AG08396 (cell line): Measurements from ENCODE around the gene FAM124B.

Source experiments
- DNase-seq: peaks from one replicate; pipeline ENCODE4 v3.0.0; 2012; ENCODE audit warnings: low spot score, mixed read lengths

The FAM124B gene

GRCh38 chr2:224381521-224382279 is 20.2 kb downstream of the FAM124B start:
- DNase-seq, result no peak

- no peak for DNase-seq
Observed at GRCh38 chr2:224379986-224380385, 21.9 kb downstream of the FAM124B start.

GRCh38 chr2:224379172-224379571 is 22.7 kb downstream of the FAM124B start:
- no peak for DNase-seq

- DNase-seq, result no peak
Observed at GRCh38 chr2:224378701-224379097, 23.2 kb downstream of the FAM124B start.

GRCh38 chr2:224377751-224378700 is 23.9 kb downstream of the FAM124B start:
- DNase-seq, result no peak

DNA sequence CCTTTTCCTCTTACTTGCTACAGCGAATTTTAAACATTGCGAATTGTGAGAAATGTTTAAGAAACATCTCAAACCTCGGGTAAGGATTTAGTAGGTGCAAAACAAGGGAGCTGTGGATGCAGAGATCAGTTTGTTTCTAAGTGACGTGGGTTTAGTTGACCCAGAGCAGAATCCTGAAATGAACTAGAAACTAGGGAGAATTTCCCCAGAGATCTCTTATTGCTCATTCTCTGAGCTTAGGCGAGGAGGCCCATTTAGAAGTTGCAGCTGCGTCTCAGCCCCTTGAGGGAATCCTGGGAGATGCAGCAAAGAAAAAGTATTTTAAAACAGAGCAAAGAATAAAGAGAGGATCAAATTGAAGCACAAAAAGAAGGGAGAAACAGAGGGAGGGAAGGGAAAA is 29.3 kb downstream of the FAM124B start:
- DNase-seq, result no peak

DNA sequence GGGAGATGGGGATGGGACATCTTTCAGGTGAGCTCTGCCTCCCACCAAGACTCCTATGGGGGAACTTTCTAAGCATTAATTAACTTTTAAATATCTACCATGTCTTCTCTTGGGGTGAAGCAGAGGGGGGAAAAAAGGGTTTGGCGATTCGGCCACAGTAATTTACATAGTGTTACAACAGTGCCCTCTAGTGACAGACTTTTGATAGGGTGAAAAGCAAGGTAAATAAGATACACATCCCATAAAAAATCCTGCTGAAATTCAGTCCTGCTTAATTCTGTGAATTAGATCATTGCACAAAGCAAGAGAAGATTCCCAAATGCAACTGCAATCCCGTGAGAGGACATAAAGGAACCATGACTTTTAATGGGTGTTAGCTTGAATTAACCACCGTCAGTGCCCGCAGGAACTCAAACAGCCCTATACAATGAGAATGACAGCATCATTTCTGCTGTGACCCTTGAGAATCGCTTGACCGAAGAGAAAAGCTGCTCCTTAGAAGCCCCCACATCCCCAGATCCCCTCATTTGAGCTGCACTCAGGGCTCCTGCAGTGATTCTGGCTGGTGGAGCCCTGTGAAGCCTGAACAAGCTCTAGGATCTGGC is 32.8 kb downstream of the FAM124B start:
- DNase-seq, result peak; percentile 45

GRCh38 chr2:224366267-224366844 is 35.6 kb downstream of the FAM124B start:
- no peak for DNase-seq

GRCh38 chr2:224365331-224365730 is 36.6 kb downstream of the FAM124B start:
- no peak for DNase-seq

DNA sequence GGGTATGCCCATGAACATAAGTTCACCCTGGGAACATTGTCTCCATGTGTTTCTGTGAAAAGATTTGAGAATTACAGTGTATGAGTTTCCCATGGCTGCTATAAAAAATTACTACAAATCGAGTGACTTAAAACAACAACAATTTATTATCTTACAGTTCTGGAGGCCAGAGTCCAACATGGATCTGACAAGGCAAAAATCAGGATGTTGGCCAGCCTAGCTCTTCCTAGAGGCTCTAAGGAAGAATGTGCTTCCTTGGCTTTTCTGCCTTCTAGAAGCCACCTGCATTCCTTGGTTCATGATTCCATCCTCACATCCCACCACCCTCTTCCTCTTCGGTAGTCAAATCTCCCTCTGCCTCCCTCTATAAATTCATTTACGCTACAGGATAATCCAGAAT is 38.6 kb downstream of the FAM124B start:
- DNase-seq, result no peak

DNA sequence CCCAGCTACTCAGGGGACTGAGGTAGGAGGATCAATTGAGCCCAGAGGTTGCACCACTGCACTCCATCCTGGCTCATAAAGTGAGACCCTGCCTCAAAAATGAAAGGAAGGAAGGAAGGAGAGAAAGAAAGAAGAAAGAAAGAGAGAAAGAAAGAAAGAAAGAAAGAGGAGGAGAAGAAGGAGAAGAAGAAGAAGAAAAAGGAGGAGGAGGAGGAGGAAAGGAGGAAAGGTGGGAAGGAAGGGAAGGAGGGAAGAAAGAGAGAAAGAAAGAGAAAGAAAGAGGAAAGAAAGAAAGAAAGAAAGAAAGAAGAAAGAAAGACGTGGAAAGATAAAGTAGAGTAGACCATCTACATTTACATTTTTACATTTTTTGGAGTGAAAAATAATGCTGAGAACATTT is 39.8 kb downstream of the FAM124B start:
- no peak for DNase-seq

- DNase-seq, result no peak
Observed at GRCh38 chr2:224360801-224361251, 41.1 kb downstream of the FAM124B start.

DNA sequence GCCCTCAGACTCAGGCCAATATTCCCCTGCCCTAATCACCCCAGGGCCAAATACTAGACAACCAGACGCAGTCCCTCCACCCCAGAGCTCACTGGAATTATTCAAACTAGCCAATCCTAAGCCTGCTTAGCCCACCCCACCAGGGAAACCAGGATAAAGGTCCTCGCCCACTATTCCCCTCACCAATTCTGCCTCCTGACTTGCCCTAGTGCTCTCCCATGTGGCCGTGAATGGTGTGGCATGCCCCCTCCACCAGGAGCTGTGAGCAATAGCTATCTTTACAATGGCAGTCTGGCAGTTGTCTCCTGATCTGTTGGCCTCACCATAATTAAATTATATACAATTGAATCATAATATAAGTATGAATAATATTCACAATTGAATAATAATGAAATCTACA is 42.3 kb downstream of the FAM124B start:
- DNase-seq, result no peak

GRCh38 chr2:224357098-224357901 is 44.6 kb downstream of the FAM124B start:
- peak; percentile 60 for DNase-seq

DNA sequence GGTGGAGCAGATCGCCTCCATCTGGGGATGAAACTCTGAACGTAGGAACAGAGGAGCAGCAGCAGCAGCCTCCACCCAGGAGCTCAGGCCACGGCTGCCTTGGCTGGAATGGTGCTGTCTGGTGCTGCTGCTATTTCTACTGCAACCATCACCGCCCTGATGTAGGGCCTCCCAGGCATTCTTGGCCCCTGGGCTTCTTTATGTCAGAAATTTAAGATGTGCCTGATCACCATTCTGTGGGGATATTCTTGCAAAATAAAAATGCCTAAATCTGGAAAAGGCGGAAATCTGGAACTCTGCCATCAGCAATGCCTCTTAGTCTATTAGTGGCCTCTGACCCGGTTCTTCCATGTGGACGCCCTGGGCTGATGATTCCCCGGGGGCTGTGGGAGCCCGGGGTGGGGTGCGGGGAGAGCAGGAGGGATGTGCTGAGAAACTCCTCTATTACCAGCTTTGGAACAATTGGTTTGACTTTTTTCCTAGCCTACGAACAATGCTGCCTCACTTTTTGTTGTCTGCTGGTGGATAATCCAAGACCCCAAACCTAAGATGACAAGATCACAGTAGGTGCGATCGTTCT is 47.2 kb downstream of the FAM124B start:
- DNase-seq, result no peak

DNA sequence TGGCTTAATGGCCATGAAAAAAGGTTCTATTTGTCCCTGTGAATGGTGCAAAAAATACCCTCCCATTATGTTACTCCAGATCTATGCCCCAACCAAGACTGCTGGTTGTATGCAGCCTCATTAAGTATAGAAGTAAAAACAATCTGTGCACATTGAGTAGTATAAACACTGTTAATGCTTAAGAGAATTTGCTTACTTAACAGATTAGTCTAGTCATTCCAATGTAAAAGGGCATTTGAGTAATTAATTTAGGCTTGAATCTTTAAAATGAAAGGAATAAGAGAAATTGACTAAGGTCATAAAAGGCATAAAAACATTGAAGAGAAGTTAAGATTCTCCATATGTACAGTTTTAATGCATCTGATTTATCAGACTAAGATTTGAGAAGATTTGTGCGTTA is 51.2 kb downstream of the FAM124B start:
- DNase-seq, result no peak

- no peak for DNase-seq
Observed at GRCh38 chr2:224349396-224349795, 52.5 kb downstream of the FAM124B start.

- no peak for DNase-seq
Observed at GRCh38 chr2:224347176-224348051, 54.5 kb downstream of the FAM124B start.

- DNase-seq, result no peak
Observed at GRCh38 chr2:224345492-224345891, 56.4 kb downstream of the FAM124B start.

DNA sequence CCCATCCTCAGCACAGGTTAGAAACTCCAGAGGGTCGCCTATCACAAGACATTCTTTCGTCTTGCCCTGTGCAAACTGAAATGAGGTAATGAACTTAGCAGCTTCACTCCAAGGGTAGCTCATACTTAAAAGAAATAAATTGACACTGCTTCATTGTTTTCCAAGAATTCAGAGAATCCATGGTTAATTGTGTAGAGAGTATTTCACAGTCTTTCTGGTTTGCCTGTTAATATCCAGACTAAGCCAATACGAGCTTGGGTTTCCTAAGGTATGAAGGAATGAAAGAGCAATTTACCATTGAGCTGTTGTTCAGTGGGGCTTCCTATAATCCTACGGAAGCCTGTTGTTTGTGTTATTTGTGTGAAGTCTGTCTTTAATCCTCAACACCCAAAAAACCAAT is 58.7 kb downstream of the FAM124B start:
- no peak for DNase-seq
